Subcutaneous adipose tissue (tissue), 4 donors: ENCODE measurements around the gene VASH1. TPM values are rescaled to one million over a fixed set of nuclear protein-coding genes. Genes with fewer than 3 reads are reported as not detected.

Experiments used
- total RNA-seq, 4 donors: library from RNA; depleted of rRNA; stranded (reverse); fragments of >200 nt; gene quantifications; one replicate each; pipeline ENCODE4 v1.1.0, GENCODE V29; 2016
- TF ChIP-seq, protein P1 (sequence below): fragments of 450-650 bp; IDR thresholded peaks from one replicate; pipeline ENCODE4 v1.5.1; 2016; ENCODE audit warnings: low read depth, mild to moderate bottlenecking, control low read depth, antibody characterized with exemption, moderate library complexity

The VASH1 gene
- total RNA-seq, 4 donors from 2014 or later, result 2.4 to 11.4 (median 8.5) TPM

DNA sequence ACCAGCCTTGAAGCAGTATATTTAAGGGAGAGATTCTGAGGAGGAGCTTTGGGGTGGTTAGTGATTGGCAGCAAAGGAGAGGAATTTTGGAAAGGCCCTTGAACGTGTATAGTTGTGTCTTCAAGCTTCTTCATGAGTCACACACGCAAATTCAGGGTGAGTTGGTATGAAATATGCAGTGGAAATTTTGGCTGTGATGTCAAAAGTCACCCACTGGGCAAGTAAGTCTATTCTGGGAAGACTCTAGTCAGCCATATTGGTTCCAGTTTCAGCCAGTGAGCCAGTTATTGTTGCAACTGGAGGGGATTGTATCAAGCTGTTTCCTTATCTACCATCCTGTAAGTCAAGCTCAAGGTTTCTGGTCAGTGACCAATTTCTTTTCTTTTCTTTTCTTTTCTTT is 32.0 kb upstream of the VASH1 start:
- TF ChIP-seq, protein P1, sequence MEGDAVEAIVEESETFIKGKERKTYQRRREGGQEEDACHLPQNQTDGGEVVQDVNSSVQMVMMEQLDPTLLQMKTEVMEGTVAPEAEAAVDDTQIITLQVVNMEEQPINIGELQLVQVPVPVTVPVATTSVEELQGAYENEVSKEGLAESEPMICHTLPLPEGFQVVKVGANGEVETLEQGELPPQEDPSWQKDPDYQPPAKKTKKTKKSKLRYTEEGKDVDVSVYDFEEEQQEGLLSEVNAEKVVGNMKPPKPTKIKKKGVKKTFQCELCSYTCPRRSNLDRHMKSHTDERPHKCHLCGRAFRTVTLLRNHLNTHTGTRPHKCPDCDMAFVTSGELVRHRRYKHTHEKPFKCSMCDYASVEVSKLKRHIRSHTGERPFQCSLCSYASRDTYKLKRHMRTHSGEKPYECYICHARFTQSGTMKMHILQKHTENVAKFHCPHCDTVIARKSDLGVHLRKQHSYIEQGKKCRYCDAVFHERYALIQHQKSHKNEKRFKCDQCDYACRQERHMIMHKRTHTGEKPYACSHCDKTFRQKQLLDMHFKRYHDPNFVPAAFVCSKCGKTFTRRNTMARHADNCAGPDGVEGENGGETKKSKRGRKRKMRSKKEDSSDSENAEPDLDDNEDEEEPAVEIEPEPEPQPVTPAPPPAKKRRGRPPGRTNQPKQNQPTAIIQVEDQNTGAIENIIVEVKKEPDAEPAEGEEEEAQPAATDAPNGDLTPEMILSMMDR, result no peak

DNA sequence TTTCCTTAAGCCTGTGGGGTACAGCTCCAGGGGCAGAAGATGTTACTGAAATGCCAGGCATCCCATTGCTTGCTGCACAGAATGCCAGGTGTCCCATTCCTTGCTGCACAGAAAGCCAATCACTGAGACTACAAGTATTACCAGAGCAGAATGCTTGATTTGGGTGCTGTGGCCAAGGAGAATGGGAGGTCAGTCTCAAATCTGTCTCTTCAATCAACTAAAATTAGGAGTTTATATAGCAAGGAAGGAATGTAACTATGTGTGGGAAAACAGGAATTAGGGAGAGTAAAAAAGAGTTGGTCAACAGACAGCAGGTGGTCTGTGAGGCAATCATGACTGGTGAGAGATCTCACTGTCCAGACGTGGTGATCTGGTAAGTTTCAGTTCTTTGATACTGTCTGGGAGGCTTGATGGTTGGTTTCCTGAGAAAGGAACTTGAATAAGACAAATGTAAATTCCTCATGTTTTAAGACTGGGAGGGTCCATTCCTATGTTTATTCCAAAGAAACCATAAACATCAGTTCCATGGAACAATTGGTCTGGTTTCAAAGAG is 31.2 kb upstream of the VASH1 start:
- TF ChIP-seq, protein P1, result no peak

DNA sequence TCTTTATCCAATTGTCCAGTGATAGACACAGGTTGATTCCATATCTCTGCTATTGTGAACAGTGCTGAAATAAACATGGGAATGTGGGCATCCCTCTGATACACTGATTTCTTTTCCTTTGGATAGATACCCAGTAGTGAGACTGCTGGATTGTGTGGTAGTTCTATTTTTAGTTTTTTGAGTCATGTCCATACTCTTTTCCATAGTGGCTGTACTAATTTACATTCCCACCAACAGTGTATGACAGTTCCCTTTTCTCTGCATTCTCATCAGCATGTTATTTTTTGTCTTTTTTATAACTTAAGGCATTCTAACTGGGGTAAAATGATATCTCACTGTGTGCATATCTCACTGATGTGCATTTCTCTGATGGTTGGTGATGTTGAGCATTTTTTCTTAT is 24.8 kb upstream of the VASH1 start:
- TF ChIP-seq, protein P1, result no peak

- TF ChIP-seq, protein P1, result no peak
These were observed 20.2 kb upstream of the VASH1 start for GRCh38 chr14:76741074-76741473.

GRCh38 chr14:76742185-76742584 is 19.1 kb upstream of the VASH1 start:
- TF ChIP-seq, protein P1, result no peak

DNA sequence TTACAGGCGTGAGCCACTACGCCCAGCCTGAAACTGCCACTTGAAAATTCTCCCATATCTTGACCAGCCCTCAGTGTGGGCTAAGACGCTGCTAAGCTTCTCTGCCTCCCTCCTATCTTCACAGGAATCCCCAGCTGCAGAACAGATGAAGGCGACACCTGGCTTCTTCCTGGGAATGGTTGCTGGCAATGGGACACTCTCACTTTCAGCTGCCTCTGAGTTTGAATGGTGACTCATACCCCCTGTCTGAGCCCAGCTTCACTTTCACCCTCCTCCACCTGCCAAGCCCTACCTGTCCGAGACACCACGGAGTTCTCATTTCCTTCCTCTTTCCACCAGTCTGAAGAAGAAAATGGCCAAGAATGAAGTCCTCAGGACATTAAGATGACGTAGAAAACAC is 18.3 kb upstream of the VASH1 start:
- TF ChIP-seq, protein P1, result no peak

GRCh38 chr14:76752744-76753143 is 8.5 kb upstream of the VASH1 start:
- TF ChIP-seq, protein P1, result no peak
